SK-N-DZ (cell line): ENCODE results near the gene NETO1. TPM values are rescaled to one million over a fixed set of nuclear protein-coding genes. Genes with fewer than 3 reads are reported as not detected.

ENCODE experiments used
- DNase-seq: peaks from one replicate; pipeline ENCODE4 v3.0.0-alpha.2; 2015; ENCODE audit warnings: low spot score
- polyA plus RNA-seq, 2 experiments: library from polyadenylated mRNA; depleted of rRNA; stranded (reverse); fragments of >200 nt; gene quantifications; 2 replicates each; pipeline ENCODE4 v1.2.3, GENCODE V29; 2014

Gene NETO1, protein sequence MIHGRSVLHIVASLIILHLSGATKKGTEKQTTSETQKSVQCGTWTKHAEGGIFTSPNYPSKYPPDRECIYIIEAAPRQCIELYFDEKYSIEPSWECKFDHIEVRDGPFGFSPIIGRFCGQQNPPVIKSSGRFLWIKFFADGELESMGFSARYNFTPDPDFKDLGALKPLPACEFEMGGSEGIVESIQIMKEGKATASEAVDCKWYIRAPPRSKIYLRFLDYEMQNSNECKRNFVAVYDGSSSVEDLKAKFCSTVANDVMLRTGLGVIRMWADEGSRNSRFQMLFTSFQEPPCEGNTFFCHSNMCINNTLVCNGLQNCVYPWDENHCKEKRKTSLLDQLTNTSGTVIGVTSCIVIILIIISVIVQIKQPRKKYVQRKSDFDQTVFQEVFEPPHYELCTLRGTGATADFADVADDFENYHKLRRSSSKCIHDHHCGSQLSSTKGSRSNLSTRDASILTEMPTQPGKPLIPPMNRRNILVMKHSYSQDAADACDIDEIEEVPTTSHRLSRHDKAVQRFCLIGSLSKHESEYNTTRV
- 0.03 and 0.06 TPM in 2 replicates for polyA plus RNA-seq (2014; cell fraction: cytosol; rRNA removed)
- 0.14 TPM in 1 of 2 replicates, not detected in the other for polyA plus RNA-seq (2014; cell fraction: nucleus; rRNA removed)

DNA sequence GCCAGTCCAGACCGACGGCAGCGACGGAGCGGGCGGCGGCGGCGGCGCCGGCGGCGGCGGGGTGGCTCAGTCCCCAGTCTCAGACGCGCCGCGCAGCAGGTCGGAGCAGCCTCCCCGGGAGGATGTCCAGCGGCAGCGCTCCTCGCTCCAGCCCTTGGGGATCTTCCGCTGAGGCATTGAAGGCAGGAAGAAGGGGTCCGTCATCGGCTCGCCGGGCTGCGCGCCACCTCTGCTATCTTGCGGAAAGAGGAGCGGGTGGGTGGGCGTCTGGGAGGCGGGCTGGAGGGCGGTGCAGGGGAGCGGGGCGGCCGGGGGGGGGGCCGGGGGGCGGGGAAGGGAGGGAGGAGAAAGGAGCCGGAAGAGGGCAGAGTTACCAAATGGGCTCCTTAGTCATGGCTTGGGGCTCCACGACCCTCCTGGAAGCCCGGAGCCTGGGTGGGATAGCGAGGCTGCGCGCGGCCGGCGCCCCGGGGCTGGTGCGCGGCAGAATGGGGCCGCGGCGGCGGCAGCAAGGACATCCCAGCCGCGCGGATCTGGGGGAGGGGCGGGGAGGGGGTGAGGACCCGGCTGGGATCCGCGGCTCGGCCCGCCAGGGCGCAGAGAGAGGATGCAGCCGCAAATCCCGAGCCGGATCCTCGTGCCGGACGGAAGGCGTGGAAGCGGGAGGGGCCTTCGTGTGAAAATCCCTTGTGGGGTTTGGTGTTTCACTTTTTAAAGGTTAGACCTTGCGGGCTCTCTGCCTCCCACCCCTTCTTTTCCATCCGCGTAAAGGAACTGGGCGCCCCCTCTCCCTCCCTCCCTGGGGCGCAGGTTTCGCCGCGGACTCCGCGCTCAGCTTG lies at the start of gene NETO1:
Gene NETO1 (minus strand): TSS at position 242 of the 839 bp plus-strand sequence. CDS start 696 bp downstream, outside the sequence.
- no peak for DNase-seq

DNA sequence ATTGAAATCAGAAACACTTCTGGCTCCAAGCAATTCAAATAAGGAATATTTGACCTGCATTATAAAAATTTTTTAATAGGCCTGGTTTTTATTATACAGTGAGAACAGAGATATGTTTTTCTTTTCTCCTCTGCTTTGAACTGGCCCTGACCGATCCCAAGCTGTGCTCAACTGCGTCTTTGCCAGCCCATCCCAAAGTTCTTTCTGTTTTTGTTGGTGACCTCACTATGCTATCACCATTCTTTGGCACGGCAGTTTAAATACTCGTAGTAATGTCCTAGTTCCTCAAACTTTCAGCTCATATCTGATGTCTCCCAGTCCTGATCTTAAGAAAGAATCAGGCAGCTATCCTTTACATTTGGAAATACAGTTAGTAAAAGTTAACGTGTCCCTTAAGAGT lies 42.3 kb upstream of the NETO1 start:
- DNase-seq = no peak

DNA sequence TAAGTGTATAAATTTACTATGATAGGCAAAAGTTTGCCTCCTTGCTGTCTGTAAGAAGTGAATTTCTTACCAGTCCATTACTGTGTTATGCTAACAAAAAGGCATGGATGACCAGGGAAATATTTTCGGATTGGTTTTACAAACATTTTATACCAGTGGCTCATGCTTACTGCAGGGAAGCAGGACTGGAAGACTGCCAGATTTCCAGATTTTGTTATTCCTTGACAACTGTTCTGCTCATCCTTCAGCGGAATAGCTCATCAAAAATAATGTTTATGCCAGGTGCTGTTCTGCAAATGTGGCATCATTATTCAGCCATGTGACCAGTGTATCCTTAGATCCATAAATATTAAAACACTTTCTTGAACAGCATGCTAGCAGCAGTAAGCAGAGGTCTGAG lies 40.4 kb upstream of the NETO1 start:
- DNase-seq = no peak

DNA sequence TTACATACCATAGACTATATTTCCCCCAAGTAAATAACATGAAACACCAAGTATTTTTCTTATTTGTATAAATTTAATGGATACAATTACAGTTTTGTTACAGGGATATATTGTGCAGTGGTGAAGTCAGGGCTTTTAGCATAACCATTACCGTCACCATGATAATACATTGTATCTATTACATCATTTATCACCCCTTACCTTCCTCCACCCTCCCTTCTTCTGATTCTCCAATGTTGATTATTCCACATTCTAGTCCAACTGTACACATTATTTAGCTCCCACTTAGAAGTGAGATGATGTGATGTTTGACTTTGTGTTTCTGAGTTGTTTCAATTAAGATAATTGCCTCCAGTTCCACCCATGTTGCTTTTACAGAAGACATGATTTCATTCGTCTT lies 35.2 kb upstream of the NETO1 start:
- no peak for DNase-seq

DNA sequence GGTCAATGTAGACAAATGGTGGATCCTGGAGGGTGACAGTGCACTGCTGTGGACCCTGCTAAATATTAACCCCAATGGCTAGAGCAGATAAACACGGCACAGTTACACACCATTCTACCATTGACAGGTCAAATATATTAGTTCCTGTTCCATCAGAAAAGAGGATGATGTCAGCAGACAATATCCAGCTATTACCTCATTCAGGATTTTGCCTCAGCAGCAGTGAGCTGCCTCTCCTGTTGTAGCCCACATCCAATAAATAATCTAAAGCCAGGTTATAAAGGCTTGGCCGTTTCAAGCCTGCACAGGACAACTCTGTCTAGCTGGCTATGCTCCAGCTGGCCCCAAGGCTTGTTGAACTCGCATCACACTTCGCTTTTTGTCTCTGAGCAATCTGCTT lies 31.6 kb upstream of the NETO1 start:
- no peak for DNase-seq

DNA sequence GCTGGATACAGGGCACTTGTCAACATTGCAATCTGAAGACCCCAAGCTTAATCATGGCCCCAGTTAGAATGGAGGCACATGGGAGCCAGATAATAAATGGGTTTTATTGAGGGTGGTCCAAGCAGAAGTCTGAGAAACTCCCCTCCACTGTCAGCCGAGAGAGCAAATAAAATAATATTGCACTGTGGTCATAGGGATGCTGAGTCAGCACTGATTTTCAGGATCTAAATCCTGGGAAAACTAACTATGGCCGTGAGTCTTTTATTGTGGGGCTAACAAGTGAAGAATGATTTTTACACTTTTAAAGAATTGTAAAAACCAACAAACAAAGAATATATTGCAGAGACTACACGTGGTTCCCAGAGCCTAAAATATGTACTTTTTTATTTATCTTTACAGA lies 31.1 kb upstream of the NETO1 start:
- no peak for DNase-seq

DNA sequence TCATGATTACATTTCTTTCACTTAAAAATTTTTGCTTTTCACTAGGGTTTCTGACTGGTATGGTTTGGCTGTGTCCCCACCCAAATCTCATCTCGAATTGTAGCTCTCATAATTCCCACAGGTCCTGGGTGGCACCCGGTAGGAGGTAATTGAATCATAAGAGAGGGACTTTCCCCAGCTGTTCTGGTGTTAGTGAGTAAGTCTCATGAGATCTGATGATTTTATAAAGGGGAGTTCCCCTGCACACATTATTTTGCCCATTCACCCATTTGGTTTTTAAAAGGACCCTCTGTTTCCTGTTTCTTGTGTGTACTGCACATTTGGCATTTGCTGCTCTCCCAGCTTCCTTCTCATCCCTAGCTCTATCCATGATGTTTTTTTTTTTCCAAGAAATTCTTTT lies 27.8 kb upstream of the NETO1 start:
- DNase-seq = no peak

DNA sequence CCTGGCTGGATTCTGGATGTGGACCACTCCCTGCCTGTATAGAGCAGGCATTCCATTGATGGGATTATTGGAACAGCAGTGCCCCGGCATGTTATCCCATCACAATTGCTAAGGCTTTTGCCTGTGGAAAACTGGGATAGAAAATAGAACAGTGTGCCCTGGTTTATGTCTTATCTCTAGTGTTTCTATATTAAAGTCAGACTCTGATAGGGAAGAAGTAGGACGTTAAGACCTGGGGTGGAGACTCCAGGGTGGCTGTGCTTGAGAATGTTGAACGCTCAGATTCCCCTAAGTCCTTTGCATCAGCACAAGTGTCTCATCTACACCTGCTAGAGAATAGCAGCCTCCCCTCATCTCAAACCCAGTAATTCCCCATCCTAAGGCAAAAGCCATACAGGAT lies 10.8 kb upstream of the NETO1 start:
- DNase-seq = no peak

DNA sequence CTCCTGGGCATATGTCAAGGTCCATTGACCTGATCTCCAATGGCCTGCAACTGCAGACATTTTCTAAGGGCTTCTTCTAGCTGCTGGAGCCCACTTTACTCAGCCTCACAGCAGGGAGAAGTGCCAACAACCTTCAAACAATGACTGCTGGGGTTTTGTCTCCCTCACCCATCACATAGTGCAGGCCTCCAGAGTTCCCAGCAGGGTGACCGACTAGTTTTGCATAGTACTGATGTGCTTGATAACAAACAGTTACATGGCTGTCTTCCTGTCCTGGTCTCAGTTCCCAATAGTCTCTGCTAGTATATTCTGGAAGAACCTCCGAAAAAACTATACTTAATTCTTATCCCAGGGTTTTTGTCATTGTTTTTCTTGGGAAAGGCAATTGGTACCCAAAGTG lies 10.4 kb upstream of the NETO1 start:
- DNase-seq = no peak

DNA sequence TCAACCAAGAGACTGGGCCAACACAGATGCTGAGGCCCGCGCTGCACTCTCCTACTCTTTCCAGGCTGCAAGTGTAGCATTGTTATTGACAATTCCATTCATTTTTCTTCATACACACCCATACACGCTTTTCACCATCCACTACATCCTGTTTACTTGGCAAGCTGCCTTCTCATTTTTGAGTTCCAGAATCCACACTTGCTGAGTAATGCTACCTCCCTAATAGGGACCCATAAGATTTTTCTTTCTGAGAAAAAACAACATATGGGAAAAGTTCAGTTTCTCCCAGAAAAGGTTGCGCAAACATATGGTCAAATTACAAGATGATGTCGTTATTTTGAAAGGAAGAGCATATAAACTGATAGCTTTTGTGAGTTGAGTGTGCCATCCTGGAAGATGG lies 3.3 kb upstream of the NETO1 start:
- no peak for DNase-seq

DNA sequence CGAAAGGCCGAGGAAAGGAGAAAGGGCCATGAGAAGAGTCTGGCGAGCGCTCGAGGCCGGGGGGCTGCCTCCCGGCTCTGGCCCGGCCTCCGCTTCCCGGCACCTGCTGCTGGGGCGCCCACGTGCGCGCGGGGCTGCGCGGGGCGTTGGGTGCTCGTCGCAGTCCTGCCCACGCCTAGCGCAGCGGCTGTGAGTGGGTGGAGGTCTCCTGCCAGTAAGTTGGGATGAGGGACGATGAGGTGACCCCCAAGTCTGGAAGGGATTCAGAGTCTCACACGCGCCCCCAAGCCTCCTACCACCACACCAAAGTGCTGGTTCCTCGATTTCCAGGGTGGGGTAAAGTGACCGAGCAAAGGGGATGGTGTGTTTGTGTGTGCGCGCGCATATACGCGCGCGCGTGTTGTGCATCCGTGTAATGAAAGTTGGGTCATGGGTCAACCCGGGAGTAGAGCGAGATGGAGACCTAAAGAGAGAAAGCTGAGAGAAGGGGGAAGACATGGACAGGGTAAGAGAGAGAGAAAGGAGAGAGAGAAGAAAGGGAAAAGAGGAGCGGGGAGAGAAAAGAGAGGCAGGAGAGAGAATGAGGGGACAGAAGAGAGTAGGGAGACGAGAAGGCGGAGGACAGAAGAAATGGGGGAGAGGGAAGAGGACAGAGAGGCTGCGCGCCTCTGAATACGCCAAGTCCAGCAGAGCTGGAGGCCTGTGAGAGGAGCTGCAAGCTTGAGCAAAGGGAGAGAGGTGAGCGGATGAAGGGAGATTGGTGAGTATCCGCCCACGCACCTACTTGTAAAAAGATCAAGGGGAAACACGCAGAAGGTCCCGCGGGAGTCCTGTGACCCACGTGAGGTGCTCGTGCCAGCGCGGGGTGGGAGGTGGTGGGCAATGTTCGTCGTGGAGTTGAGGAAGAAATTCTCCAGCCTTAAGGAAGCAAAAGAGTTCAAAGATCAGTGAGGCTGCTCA lies 1.7 kb upstream of the NETO1 start:
- no peak for DNase-seq

DNA sequence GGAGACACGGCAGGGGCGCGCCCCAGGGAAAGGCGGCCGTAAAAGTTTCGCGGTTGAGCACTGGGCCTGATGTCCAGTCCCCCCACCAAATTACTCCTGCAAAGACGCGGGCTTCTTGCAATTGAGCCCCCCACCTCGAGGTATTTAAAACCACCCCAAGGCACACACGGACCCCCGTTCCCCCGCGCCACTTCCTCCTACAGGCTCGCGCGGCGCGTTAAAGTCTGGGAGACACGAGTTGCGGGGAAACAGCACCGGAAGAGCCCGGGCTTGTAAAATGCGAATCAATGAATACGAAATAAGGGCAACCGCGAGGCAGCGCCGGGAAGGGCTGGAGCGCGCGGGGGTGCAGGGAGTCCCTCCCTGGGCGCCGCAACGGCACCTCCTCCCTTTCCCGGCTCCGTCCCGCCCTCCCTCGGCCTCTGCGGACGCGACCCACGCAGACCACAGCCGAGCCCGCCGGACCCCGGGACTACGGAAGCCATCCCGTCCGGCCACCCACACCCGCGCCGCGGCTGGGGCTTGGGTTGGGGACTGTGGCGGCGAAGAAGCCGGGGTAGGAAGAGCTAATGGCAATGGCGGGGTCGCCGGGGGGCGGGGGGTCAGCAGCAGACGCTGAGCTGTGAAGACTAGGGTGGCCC lies 918 bp upstream of the NETO1 start:
- no peak for DNase-seq

DNA sequence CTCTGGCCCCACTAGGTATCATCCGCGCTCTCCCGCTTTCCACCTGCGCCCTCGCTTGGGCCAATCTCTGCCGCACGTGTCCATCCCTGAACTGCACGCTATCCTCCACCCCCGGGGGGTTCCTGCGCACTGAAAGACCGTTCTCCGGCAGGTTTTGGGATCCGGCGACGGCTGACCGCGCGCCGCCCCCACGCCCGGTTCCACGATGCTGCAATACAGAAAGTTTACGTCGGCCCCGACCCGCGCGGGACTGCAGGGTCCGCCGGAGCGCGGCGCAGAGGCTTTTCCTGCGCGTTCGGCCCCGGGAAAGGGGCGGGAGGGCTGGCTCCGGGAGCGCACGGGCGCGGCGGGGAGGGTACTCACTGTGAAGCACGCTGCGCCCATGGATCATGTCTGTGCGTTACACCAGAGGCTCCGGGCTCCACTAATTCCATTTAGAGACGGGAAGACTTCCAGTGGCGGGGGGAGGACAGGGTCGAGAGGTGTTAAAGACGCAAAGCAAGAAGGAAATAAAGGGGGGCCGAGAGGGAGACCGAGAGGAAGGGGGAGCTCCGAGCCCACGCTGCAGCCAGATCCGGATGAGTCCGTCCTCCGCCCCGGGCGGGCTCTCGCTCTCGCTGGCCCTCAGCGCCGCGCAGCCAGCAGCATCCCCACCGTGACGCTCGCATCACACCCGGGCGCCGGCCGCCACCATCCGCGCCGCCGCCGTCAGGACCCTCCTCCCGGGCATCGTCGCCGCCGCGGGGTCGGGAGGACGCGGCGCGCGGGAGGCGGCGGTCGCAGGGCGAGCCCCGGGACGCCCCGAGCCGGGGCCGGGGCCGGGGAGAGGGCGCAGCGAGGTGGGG lies 664 bp downstream of the NETO1 start:
- no peak for DNase-seq

DNA sequence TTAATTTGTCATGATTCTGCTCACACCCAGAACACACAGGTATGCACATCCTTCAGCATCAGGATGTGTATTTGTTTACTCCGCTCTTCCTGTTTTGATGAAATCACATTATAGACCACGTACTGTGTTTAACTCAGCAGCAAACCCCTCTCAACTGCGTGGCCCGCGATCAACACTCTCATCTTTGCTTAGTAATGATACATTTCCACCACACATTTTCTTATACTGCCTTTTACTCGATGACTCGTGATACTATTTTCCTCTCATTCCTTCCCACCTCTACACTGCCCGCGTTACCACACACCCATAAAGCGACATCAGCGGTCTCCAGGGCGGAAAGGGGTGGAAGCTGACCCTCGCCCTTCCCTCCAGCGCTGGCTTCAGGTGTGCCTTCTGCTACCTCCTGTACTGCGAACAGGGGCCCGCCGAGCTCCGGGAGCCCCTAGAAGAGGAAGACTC lies 1.3 kb downstream of the NETO1 start:
- DNase-seq = no peak

DNA sequence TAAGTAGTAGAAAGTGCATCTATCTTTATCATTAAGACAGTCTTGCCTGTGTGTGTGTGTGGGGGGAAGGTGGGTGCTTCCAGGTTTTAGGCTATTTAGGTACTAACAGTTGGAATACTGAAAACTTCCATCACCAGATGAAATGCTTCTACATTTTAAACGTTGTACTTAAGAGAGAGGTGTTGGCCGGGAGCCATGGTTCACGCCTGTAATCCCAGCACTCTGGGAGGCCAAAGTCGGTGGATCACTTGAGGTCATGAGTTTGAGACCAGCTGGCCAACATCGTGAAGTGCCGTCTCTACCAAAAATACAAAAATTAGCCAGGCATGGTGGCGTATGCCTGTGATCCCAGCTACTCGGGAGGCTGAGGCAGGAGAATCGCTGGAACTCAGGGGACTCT lies 4.0 kb downstream of the NETO1 start:
- DNase-seq = no peak

DNA sequence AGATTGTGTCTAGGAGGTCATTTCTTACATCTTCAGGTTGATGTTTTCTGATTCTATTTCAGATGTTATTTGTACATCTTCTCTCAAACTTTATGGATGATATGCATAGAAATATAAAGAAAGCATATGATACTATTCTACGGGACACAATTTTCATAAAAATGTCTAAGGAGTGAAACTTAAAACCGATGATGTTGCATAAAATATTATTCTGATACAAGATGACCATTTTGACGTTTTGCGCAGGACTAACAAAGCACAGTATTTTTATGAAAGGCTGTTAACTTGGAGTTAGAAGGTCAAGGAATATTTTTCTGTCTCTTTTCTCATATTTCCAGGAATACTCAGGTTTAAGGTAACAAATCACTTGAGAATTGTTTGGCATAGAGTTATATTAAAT lies 8.7 kb downstream of the NETO1 start:
- no peak for DNase-seq

DNA sequence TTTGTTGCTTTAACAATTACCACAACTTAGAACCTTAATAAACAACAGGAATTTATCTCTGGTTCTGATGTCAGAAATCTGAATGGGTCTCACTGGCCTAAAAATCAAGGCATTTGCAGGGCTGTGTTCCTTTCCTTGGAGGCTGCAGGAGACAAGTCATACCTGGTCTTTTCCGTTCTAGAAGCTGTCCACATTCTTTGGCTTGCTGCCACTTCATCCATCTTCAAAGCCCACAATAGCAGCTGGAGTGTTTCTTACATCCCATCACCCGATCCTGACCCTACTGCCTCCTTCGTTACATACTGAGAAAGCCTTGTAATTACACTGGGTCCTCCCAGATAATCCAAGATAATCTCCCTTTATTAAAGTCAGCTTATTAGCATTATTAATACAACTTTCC lies 18.1 kb downstream of the NETO1 start:
- DNase-seq = no peak

DNA sequence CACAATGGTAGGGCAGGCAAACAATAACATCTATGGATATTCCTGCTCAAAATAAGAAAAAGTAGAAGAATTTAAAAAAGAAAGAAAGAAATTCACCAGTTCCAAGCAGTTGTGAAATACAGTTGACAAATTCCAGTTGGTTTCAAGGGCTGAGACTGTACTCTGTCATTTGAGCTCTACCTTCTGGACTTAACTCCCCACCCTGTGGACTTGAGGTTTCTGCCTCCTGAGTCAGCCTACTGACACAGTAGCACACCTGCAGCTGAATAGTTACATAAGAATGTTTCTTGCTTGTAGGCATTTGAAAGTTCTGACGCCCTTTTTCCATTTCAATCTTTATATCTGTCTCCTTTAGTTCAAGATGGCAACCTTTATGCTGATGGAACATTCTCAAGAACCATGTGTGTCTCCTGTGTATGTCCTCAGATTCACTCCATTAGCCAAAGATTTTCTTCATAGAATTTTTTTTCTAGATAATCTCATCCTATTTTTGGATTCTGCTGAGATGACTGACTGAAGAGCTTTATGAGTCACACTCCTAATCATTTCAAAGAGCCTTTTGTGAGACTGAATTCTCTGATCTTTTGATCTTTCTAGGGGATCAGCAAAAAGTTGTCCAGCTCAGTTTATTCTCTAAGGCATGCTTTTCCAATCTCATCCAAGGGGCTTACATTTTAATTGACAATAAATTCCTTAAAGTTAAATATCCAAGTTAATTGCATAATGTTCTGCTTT lies 19.1 kb downstream of the NETO1 start:
- no peak for DNase-seq

DNA sequence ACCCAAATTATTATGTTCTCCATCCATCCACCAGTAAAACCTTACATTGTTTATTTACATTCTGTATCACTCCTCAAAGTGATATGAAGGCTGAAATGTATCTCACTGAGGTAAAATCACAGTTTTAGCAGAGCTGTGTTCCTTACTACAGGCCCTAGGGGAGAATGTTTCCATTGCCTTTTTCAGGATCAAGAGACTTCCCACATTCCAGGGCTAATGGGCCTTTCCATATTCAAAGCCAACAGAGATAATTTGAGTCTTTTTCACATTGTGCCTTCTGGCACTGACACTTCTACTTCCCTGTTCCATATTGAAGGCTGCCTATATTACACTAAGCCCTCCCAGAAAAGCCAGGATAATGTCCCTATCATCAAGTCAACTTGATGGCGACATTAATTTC lies 20.0 kb downstream of the NETO1 start:
- no peak for DNase-seq
